ENCODE results near the gene RAB3IP. TPM values are rescaled to one million over a fixed set of nuclear protein-coding genes. Genes with fewer than 3 reads are reported as not detected.

The RAB3IP gene
- total and polyA plus RNA-seq, 10 of the 15 experiments (the other 5 are each of a cell fraction or from before 2014, with no cell fraction given), result 18.8 to 53.6 (median 28.7) TPM

DNA sequence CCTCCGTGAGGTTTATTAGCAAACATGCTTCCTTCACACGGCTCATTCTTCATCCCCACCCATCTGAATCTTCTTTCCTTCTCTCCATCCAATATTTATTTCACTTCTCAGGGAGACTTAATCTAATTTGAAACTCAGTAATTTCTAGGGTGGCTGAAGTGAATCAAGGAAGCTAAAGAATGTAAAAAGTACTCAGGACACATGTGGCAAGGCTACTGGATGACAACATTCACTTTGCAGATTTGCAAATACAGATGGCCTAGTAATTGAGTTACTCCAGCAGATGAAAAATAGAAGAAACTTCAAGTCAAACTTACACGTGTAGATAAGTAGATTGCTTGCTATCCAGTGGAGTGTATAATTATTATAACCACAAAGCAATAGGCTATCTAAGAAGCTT lies 24.1 kb upstream of the RAB3IP start:
- DNase-seq (ENCODE audit: low read depth, low spot score) (no peak), FAIRE-seq (no peak), ATAC-seq (no peak)
- BruUV-seq (replicated peaks), result no TSS peak
- intact Hi-C loops (cut with micrococcal nuclease; ENCODE audit: unreplicated experiment), result no loop called here
- no peak overlapping the region for H3K4me3 ChIP-seq
- ChIA-PET SMC1A (ENCODE audit: uncharacterized antibody, unreplicated experiment) (interaction anchor here (1.4 kb wide), 1 partner anchor 27 kb away, joined by 4 read pairs; no protein-coding TSS in a partner anchor), CTCF (no interaction called here), RAD21 (ENCODE audit: unreplicated experiment) (no interaction called here), POLR2A (no interaction called here)
- no peaks in the 10 kb centered on the region for H3K36me3 ChIP-seq (ENCODE audit: control insufficient read depth in 2 of 2, insufficient read depth in 2 of 2, low read length in 1 of 2)
- WGBS (ENCODE audit: insufficient coverage, insufficient replicate concordance, low lambda C conversion rate, missing lambda C conversion rate), result 53% methylated on average over 3 of the region's 3 CpGs
- no peak overlapping the region for H3K27ac ChIP-seq (ENCODE audit: control insufficient read depth, insufficient read depth)
- H3K79me2 ChIP-seq (ENCODE audit: control insufficient read depth, insufficient read depth, low read length), result no peaks in the 10 kb centered on the region
- H2AFZ ChIP-seq (ENCODE audit: control insufficient read depth, low read depth, low read length), result no peak overlapping the region
- H4K20me1 ChIP-seq (ENCODE audit: control insufficient read depth, insufficient read depth), result no peaks in the 10 kb centered on the region
- in situ Hi-C loops (cut with MboI), result no loop called here
- no peak overlapping the region for H3K4me2 ChIP-seq (ENCODE audit: control insufficient read depth, insufficient read depth)
- H3K4me1 ChIP-seq (ENCODE audit: control insufficient read depth, insufficient read depth, low read length), result no peaks in the 10 kb centered on the region
- no peaks in the 10 kb centered on the region for H3K27me3 ChIP-seq (replicated peaks in 1 of 2; ENCODE audit: control insufficient read depth in 2 of 2, insufficient read depth in 2 of 2, low read length in 1 of 2)
- no peak overlapping the region for H3K9ac ChIP-seq (ENCODE audit: control insufficient read depth, insufficient read depth, low read length)
- H3K9me3 ChIP-seq (replicated peaks; ENCODE audit: control insufficient read depth, insufficient read depth, low read length), result no peaks in the 10 kb centered on the region
- TF ChIP-seq ZBTB11 (CRISPR knock-in tag; IDR thresholded peaks at IDR 0.05) (no peak), JUND (IDR thresholded peaks at IDR 0.05; ENCODE audit: low read depth, low read length) (no peak), WRNIP1 (IDR thresholded peaks at IDR 0.05; ENCODE audit: borderline replicate concordance, low read depth, low read length) (no peak), ZNF207 (IDR thresholded peaks at IDR 0.05; ENCODE audit: borderline replicate concordance) (no peak), SP1 (IDR thresholded peaks at IDR 0.05; ENCODE audit: low read depth, low read length) (no peak), TCF12 (IDR thresholded peaks at IDR 0.05; ENCODE audit: low read depth, low read length) (no peak), PRDM15 (CRISPR knock-in tag; IDR thresholded peaks at IDR 0.05) (no peak), BMI1 (IDR thresholded peaks at IDR 0.05; ENCODE audit: borderline replicate concordance) (no peak), ZNF274 (IDR thresholded peaks at IDR 0.05; ENCODE audit: insufficient read depth, insufficient read length) (no peak), EZH2 (IDR thresholded peaks at IDR 0.05; ENCODE audit: borderline replicate concordance, control insufficient read depth, low read depth, low read length) (no peak)
- TF ChIP-seq, protein P1, sequence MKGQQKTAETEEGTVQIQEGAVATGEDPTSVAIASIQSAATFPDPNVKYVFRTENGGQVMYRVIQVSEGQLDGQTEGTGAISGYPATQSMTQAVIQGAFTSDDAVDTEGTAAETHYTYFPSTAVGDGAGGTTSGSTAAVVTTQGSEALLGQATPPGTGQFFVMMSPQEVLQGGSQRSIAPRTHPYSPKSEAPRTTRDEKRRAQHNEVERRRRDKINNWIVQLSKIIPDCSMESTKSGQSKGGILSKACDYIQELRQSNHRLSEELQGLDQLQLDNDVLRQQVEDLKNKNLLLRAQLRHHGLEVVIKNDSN (IDR thresholded peaks at IDR 0.05; ENCODE audit: borderline replicate concordance, extremely low read length, insufficient read depth, low read depth, low read length), result no peak
- TF ChIP-seq, protein P2, sequence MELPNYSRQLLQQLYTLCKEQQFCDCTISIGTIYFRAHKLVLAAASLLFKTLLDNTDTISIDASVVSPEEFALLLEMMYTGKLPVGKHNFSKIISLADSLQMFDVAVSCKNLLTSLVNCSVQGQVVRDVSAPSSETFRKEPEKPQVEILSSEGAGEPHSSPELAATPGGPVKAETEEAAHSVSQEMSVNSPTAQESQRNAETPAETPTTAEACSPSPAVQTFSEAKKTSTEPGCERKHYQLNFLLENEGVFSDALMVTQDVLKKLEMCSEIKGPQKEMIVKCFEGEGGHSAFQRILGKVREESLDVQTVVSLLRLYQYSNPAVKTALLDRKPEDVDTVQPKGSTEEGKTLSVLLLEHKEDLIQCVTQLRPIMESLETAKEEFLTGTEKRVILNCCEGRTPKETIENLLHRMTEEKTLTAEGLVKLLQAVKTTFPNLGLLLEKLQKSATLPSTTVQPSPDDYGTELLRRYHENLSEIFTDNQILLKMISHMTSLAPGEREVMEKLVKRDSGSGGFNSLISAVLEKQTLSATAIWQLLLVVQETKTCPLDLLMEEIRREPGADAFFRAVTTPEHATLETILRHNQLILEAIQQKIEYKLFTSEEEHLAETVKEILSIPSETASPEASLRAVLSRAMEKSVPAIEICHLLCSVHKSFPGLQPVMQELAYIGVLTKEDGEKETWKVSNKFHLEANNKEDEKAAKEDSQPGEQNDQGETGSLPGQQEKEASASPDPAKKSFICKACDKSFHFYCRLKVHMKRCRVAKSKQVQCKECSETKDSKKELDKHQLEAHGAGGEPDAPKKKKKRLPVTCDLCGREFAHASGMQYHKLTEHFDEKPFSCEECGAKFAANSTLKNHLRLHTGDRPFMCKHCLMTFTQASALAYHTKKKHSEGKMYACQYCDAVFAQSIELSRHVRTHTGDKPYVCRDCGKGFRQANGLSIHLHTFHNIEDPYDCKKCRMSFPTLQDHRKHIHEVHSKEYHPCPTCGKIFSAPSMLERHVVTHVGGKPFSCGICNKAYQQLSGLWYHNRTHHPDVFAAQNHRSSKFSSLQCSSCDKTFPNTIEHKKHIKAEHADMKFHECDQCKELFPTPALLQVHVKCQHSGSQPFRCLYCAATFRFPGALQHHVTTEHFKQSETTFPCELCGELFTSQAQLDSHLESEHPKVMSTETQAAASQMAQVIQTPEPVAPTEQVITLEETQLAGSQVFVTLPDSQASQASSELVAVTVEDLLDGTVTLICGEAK (IDR thresholded peaks at IDR 0.05; ENCODE audit: borderline replicate concordance), result no peak
